Stimulated activated CD8-positive, alpha-beta memory T cell treated with anti-CD3 and anti-CD28 coated beads, Interleukin-4, amount 100 ng/mL, for 24 hours (primary cell): ENCODE data around the gene PPP1R9A.
"Not testable (repeated sequence)": the region's sequence is repeated elsewhere in the genome, so short reads cannot be mapped to it uniquely, and the experiment has no call there.

Experiments
- DNase-seq: peaks from one replicate; pipeline ENCODE4 v3.0.0-alpha.2; 2020; ENCODE audit warnings: low read depth

Gene PPP1R9A

GRCh38 chr7:94980418-94981142 lies 73.2 kb downstream of the PPP1R9A start:
- no peak for DNase-seq

- DNase-seq: no peak
Measured at GRCh38 chr7:94995921-94996320, 88.5 kb downstream of the PPP1R9A start.

GRCh38 chr7:94996369-94996768 lies 89.0 kb downstream of the PPP1R9A start:
- DNase-seq: no peak

- no peak for DNase-seq
Measured at GRCh38 chr7:94997547-94997946, 90.2 kb downstream of the PPP1R9A start.

- DNase-seq: no peak
Measured at GRCh38 chr7:94998266-94999068, 91.1 kb downstream of the PPP1R9A start.

DNA sequence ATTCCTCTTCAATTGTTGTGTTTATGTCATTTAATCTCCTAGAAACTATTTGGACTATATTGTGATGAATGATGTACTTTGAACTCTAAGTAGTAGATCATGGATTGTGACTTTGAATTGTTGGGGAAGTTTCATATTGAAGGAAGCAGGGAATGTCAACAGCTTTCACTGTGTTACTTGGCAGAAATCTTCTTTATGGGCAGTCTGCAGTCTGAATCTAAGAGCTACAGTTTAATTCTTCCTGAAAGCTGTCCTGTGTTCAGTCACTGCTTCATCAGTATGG lies 91.6 kb downstream of the PPP1R9A start:
- DNase-seq: no peak

GRCh38 chr7:94999601-95000000 lies 92.2 kb downstream of the PPP1R9A start:
- DNase-seq: not testable (repeated sequence)

- DNase-seq: no peak
Measured at GRCh38 chr7:95001258-95001657, 93.9 kb downstream of the PPP1R9A start.

DNA sequence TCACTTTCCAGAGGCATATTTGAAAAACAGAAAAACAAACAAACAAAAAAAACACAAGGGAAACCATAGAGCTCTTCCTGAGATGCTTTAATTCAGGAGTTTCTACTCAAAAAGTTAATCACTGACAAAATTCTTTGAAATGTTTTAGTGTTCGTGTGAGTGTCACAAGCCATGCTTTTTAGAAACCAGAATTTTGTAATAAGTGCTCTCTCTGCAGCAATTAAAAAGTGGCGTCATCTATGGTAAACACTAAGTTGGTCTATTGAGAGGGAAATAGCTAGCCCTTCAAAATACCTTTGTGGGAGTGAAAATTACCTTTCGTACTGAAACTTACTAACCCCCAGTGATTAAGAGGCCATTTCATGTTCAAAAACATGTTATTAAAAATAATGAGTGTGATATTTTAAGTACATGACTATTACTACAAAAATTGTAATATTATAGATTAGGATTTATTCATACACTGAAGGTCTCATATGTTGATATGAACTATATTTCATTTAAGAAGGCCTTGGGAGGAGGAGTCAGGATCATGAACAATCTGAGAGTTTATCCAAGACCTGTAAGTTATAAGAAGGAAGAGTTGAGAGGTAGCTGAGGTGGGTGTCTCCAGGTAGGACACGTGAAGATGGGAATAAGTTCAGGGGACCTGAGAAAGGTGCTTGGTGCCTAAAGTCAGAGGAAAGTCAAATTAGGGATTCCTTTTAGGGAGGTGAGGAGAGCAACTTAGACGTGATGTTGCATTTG lies 94.6 kb downstream of the PPP1R9A start:
- DNase-seq: no peak

GRCh38 chr7:95002775-95003174 lies 95.4 kb downstream of the PPP1R9A start:
- DNase-seq: no peak

DNA sequence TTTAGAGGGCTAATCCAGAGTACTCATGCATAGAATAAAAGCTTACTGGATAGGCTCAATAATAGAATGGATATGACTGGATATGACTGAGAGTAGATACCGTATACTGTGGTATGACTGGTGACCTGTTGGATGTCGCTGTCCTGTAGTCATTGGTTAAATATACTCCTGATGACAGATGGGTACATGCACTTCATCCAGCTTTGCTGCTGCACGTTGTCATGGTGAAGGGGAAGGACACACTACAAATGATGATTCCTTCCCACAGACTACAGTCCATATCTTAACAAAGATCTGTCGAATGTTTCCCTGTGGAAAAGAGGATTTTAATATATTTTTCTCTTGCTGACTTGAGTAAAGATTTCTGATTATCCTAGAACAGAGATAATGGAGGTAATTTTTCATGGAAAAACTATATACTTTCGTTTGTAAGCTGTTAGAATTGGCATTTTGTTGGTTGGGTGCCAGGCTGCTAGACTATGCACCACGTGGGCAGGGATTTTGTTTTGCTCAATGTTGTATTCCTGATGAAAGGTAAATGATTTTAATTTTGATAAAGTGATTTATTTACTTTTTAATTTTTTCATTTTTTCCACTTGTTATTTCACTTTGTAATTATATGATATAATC lies 97.3 kb downstream of the PPP1R9A start:
- no peak for DNase-seq

DNA sequence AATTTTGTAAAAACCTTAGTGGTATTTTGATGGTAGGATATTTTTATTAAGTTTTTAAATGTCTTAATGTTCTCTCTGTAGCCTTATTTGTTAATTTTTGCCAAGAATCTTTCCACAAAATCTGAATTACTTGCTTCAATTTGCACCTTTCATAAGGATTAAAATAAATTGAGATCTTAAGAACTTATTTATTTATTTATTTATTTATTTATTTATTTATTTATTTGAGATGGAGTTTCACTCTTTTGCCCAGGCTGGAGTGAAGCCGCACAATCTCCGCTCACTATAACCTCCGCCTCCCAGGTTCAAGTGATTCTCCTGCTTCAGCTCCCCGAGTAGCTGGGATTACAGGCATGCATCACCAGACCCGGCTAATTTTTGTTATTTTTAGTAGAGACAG lies 98.6 kb downstream of the PPP1R9A start:
- DNase-seq: no peak

GRCh38 chr7:95008773-95009172 lies 101.4 kb downstream of the PPP1R9A start:
- DNase-seq: not testable (repeated sequence)

DNA sequence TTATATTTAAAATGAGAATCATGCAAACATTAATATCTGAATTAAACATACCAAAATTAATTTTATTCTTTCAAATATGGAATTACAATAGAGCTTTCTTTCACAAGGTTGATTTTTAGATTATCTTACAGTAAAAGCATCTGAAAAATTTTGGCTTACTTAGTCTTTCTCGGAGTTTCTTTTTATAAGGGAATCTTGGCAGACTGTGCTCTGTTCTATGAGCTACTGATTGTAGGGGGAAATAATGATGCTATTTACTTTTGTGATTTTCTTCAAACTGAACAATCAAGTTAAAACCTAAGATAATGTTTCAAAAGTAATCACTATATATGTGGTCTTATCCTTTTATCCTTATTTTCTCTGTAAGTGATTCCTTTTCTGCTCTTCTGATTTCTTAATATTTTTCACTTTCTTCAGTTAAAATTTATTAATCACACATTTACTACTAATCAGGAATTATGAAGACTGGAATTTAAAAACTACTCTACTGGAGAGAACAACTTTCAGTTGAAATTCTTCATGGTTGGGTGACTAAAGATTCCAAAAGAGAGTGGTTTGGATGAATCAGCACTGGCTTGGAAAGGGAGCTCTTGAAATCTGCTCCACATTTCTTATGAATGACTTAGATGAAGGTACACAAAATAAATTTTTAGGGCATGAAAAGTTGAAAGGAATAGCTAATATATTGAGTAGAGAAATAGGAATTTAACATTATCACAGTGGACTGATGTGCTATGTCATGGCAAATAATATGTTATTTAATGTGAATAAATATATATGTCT lies 103.9 kb downstream of the PPP1R9A start:
- no peak for DNase-seq

DNA sequence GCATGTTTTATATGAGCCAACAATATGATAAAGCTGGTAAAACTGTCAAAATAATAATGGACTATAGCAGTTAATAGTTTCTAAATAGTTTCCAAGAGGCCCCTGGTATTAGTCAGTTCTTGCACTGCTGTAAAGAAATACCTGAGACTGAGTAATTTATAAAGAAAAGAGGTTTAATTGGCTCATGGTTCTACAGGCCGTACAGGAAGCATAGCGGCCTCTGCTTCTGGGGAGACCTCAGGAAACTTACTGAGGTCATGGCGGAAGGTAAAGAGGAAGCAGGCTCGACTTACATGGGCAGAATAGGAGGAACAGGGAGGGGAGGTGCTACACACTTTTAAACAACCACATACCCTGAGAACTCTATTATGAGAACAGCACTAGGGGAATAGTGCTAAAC lies 104.6 kb downstream of the PPP1R9A start:
- no peak for DNase-seq

DNA sequence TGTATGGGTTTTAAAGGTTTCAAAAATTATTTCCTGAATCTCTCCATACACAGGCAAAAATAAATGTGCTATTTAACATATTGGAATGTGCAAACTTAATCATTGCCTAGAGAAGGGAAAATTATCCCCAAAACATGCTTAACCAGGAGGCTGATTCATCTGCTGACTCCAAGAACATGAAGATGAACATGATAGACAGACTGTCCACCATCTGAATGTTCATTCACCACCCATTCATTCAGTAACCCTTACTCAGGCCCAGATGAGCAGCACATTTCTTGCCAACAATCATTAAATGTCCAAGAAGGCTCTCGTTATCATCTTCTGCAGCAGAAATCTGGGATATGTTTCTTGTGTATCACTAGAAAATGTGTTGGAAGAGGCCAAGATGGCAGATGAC lies 110.6 kb downstream of the PPP1R9A start:
- no peak for DNase-seq

- DNase-seq: no peak
Measured at GRCh38 chr7:95026018-95026417, 118.6 kb downstream of the PPP1R9A start.

DNA sequence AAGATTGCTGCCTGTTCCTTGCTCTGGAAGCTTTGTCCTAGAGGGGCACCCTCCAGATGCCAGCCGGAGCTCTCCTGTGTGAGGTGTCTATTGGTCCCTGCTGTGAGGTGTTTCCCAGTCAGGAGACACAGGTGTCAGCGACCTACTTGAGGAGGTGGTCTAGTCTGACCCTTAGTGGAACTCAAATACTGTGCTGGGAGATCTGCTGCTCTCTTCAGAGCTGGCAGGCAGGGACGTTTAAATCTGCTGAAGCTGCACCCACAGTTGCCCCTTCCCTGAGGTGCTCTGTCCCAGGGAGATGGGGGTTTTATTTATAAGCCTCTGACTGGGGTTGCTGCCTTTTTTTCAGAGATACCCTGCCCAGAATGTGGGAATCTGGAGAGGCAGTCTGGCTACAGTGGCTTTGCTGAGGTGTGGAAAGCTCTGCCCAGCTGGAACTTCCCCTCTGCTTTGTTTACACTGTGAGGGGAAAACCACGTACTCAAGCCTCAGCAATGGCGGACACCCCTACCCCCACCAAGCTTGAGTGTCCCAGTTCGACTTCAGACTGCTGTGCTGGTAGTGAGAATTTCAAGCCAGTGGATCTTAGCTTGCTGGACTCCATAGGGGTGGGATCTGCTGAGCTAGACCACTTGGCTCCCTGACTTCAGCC lies 119.2 kb downstream of the PPP1R9A start:
- no peak for DNase-seq

GRCh38 chr7:95027234-95027872 lies 120.0 kb downstream of the PPP1R9A start:
- DNase-seq: no peak

- DNase-seq: no peak
Measured at GRCh38 chr7:95028683-95029082, 121.3 kb downstream of the PPP1R9A start.

GRCh38 chr7:95035295-95035694 lies 127.9 kb downstream of the PPP1R9A start:
- DNase-seq: no peak
